ENCODE data around the gene KRTAP5-5.
A peak's percentile ranks its signal among the peaks of the same experiment; 100 is the strongest.
"Not testable (repeated sequence)": the region's sequence is repeated elsewhere in the genome, so short reads cannot be mapped to it uniquely, and the experiment has no call there.

KRTAP5-5 gene

DNA sequence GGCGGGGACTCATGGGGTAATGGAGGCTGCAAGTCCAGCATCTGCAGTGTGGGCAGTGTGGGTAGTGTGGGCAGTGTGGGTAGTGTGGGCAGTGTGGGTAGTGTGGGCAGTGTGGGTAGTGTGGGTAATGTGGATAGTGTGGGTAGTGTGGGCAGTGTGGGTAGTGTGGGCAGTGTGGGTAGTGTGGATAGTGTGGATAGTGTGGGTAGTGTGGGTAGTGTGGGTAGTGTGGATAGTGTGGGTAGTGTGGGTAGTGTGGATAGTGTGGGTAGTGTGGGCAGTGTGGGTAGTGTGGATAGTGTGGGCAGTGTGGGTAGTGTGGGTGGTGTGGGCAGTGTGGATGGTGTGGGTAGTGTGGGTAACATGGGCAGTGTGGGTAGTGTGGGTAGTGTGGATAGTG, 40.9 kb downstream of the KRTAP5-5 start:
- not testable (repeated sequence) for H2BK5ac ChIP-seq (ENCODE audit: low read depth, low read length, poor library complexity); H3K4me1 ChIP-seq (ENCODE audit: control insufficient read depth in 1 of 2, insufficient read depth in 2 of 2, low read length in 2 of 2); H3K4ac ChIP-seq (ENCODE audit: low read depth, low read length); H3K79me1 ChIP-seq (ENCODE audit: low read length); H3K27me3 ChIP-seq (ENCODE audit: insufficient read depth, low read length); H3K9me3 ChIP-seq (ENCODE audit: insufficient read depth, low read depth, low read length); H2BK120ac ChIP-seq (ENCODE audit: insufficient read depth, low read length, poor library complexity); H2BK12ac ChIP-seq (ENCODE audit: low read length); H3K4me2 ChIP-seq (ENCODE audit: low read length); H3K4me3 ChIP-seq (ENCODE audit: low read depth, low read length); H3K36me3 ChIP-seq (ENCODE audit: control insufficient read depth in 1 of 2, insufficient read depth in 2 of 2, low read length in 2 of 2); DNase-seq; H2AK5ac ChIP-seq (ENCODE audit: low read length); H4K8ac ChIP-seq (ENCODE audit: low read depth, low read length); H2AFZ ChIP-seq (ENCODE audit: insufficient read depth, low read length, poor library complexity); H3K27ac ChIP-seq (ENCODE audit: low read depth, low read length); H3K9ac ChIP-seq (ENCODE audit: low read length); H3K23ac ChIP-seq (ENCODE audit: low read length); H4K12ac ChIP-seq (ENCODE audit: low read depth, low read length); H3K79me2 ChIP-seq (ENCODE audit: control insufficient read depth, insufficient read depth, low read length, poor library complexity); H3K14ac ChIP-seq (ENCODE audit: low read length); H4K91ac ChIP-seq (ENCODE audit: low read depth, low read length); H3K18ac ChIP-seq (ENCODE audit: low read length)
- WGBS (ENCODE audit: extremely low coverage, insufficient coverage, insufficient read length), result no CpG with 5 or more reads among the region's 1 CpG

DNA sequence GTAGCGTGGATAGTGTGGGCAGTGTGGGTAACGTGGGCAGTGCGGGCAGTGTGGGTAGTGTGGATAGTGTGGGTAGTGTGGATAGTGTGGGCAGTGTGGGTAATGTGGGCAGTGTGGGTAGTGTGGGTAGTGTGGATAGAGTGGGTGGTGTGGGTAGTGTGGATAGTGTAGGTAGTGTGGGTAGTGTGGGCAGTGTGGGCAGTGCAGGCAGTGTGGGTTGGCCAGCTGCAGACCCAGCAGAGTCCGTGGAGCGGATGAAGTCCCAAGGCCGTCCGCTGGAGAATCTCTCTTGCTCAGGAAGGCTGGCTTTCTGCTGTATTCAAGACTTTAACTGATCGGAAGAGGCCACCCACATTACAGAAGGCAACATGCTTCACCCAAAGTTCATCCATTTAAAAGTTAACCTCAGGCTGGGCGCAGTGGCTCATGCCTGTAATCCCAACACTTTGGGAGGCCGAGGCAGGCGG, 41.4 kb downstream of the KRTAP5-5 start:
- Histone ChIP-seq H3K23ac (ENCODE audit: low read length) (no peak overlapping the region), H4K91ac (ENCODE audit: low read depth, low read length) (no peak overlapping the region), H3K79me1 (ENCODE audit: low read length) (no peaks in the 10 kb centered on the region), H2BK120ac (ENCODE audit: insufficient read depth, low read length, poor library complexity) (no peak overlapping the region), H2BK12ac (ENCODE audit: low read length) (no peak overlapping the region), H3K4me1 (ENCODE audit: control insufficient read depth in 1 of 2, insufficient read depth in 2 of 2, low read length in 2 of 2) (no peaks in the 10 kb centered on the region), H4K8ac (ENCODE audit: low read depth, low read length) (no peak overlapping the region), H3K27ac (ENCODE audit: low read depth, low read length) (no peak overlapping the region), H3K4ac (ENCODE audit: low read depth, low read length) (no peak overlapping the region), H3K14ac (ENCODE audit: low read length) (no peak overlapping the region), H3K4me2 (ENCODE audit: low read length) (no peak overlapping the region), H3K18ac (ENCODE audit: low read length) (no peak overlapping the region), H2AK5ac (ENCODE audit: low read length) (no peak overlapping the region), H3K9me3 (ENCODE audit: insufficient read depth, low read depth, low read length) (peaks cover 6% of the 10 kb centered on the region), H2AFZ (ENCODE audit: insufficient read depth, low read length, poor library complexity) (no peak overlapping the region), H2BK5ac (ENCODE audit: low read depth, low read length, poor library complexity) (no peak overlapping the region), H3K36me3 (ENCODE audit: control insufficient read depth in 1 of 2, insufficient read depth in 2 of 2, low read length in 2 of 2) (no peaks in the 10 kb centered on the region), H4K12ac (ENCODE audit: low read depth, low read length) (no peak overlapping the region), H3K79me2 (ENCODE audit: control insufficient read depth, insufficient read depth, low read length, poor library complexity) (no peaks in the 10 kb centered on the region), H3K4me3 (ENCODE audit: low read depth, low read length) (peak overlapping the region; percentile 45), H3K9ac (ENCODE audit: low read length) (no peak overlapping the region), H3K27me3 (ENCODE audit: insufficient read depth, low read length) (no peaks in the 10 kb centered on the region)
- WGBS (ENCODE audit: extremely low coverage, insufficient coverage, insufficient read length), result no CpG with 5 or more reads among the region's 11 CpGs
- no peak for DNase-seq

DNA sequence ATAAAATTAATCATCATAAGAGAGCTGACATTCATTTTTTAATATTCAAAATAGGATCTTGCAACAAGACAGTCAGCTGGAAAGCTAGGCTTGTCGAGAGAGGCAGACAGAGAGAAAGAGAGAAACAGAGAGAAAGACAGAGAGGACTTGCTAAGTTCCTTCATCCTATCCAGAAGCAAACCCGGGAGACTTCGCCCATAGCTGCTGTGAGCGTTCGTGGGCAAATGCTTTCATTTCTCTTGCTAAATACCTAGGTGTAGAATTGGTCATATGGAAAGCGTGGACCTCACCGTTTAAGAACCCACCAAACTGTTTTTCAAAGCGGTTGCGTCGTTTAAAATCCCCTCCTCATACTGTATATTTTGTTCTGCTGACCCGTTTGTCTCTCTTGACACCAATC, 42.1 kb downstream of the KRTAP5-5 start:
- H4K91ac ChIP-seq (ENCODE audit: low read depth, low read length), result no peak overlapping the region
- no peak overlapping the region for H2AFZ ChIP-seq (ENCODE audit: insufficient read depth, low read length, poor library complexity)
- H3K23ac ChIP-seq (ENCODE audit: low read length), result no peak overlapping the region
- H3K14ac ChIP-seq (ENCODE audit: low read length), result no peak overlapping the region
- no peak overlapping the region for H3K4me3 ChIP-seq (ENCODE audit: low read depth, low read length)
- no peak overlapping the region for H3K9ac ChIP-seq (ENCODE audit: low read length)
- no peak overlapping the region for H3K18ac ChIP-seq (ENCODE audit: low read length)
- peaks cover 6% of the 10 kb centered on the region for H3K9me3 ChIP-seq (ENCODE audit: insufficient read depth, low read depth, low read length)
- no peak for DNase-seq
- H3K79me1 ChIP-seq (ENCODE audit: low read length), result no peaks in the 10 kb centered on the region
- H2BK12ac ChIP-seq (ENCODE audit: low read length), result no peak overlapping the region
- WGBS (ENCODE audit: extremely low coverage, insufficient coverage, insufficient read length), result no CpG with 5 or more reads among the region's 11 CpGs
- no peaks in the 10 kb centered on the region for H3K4me1 ChIP-seq (ENCODE audit: control insufficient read depth in 1 of 2, insufficient read depth in 2 of 2, low read length in 2 of 2)
- no peak overlapping the region for H3K27ac ChIP-seq (ENCODE audit: low read depth, low read length)
- no peak overlapping the region for H3K4me2 ChIP-seq (ENCODE audit: low read length)
- no peak overlapping the region for H4K8ac ChIP-seq (ENCODE audit: low read depth, low read length)
- H4K12ac ChIP-seq (ENCODE audit: low read depth, low read length), result no peak overlapping the region
- H3K4ac ChIP-seq (ENCODE audit: low read depth, low read length), result no peak overlapping the region
- H3K27me3 ChIP-seq (ENCODE audit: insufficient read depth, low read length), result no peaks in the 10 kb centered on the region
- H3K36me3 ChIP-seq (ENCODE audit: control insufficient read depth in 1 of 2, insufficient read depth in 2 of 2, low read length in 2 of 2), result no peaks in the 10 kb centered on the region
- no peak overlapping the region for H2AK5ac ChIP-seq (ENCODE audit: low read length)
- H2BK120ac ChIP-seq (ENCODE audit: insufficient read depth, low read length, poor library complexity), result no peak overlapping the region
- no peak overlapping the region for H2BK5ac ChIP-seq (ENCODE audit: low read depth, low read length, poor library complexity)
- H3K79me2 ChIP-seq (ENCODE audit: control insufficient read depth, insufficient read depth, low read length, poor library complexity), result no peaks in the 10 kb centered on the region

DNA sequence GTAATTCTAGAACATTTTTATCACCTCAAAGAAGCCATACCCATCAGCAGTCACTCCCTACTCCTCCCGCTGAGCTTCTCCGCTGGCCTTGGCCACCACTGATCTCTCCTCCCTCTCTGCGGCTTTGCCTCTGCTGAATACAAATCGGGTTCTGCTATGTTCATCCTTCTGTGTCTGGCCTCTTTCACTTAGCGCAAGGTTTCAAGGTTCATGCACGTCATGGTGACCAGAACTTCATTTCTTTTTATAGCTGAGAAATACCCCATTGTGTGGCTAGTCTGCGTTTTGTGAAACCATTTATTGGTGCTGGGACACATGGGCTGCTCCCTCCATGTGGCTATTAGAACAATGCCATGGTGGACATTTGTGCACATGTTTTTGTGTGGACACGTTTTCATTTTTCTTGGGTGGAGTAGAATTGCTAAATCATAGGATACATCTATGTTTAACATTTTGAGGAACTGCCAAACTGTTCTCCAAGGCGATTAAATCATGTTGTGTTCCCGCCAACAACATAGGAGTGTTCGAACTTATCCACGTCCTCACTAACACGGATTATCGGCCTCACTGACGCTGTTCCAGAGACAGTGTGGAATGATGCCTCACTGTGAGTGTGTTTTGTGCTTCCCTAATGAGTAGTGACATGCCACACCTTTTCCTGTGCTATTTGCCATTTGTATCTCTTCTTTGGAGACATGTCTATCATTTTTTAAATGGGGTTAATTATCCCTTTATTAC, 43.2 kb downstream of the KRTAP5-5 start:
- no peak overlapping the region for H3K4me3 ChIP-seq (ENCODE audit: low read depth, low read length)
- H3K4me2 ChIP-seq (ENCODE audit: low read length), result no peak overlapping the region
- no peak overlapping the region for H2AK5ac ChIP-seq (ENCODE audit: low read length)
- no peak overlapping the region for H3K14ac ChIP-seq (ENCODE audit: low read length)
- H2BK120ac ChIP-seq (ENCODE audit: insufficient read depth, low read length, poor library complexity), result no peak overlapping the region
- H4K8ac ChIP-seq (ENCODE audit: low read depth, low read length), result no peak overlapping the region
- no peaks in the 10 kb centered on the region for H3K79me1 ChIP-seq (ENCODE audit: low read length)
- no peak overlapping the region for H4K12ac ChIP-seq (ENCODE audit: low read depth, low read length)
- no peak overlapping the region for H2BK12ac ChIP-seq (ENCODE audit: low read length)
- DNase-seq, result no peak
- no peaks in the 10 kb centered on the region for H3K27me3 ChIP-seq (ENCODE audit: insufficient read depth, low read length)
- no peak overlapping the region for H3K27ac ChIP-seq (ENCODE audit: low read depth, low read length)
- no peaks in the 10 kb centered on the region for H3K4me1 ChIP-seq (ENCODE audit: control insufficient read depth in 1 of 2, insufficient read depth in 2 of 2, low read length in 2 of 2)
- H4K91ac ChIP-seq (ENCODE audit: low read depth, low read length), result no peak overlapping the region
- no peak overlapping the region for H2BK5ac ChIP-seq (ENCODE audit: low read depth, low read length, poor library complexity)
- no peak overlapping the region for H3K9ac ChIP-seq (ENCODE audit: low read length)
- peaks cover 6% of the 10 kb centered on the region for H3K9me3 ChIP-seq (ENCODE audit: insufficient read depth, low read depth, low read length)
- H3K23ac ChIP-seq (ENCODE audit: low read length), result no peak overlapping the region
- no peaks in the 10 kb centered on the region for H3K36me3 ChIP-seq (ENCODE audit: control insufficient read depth in 1 of 2, insufficient read depth in 2 of 2, low read length in 2 of 2)
- H2AFZ ChIP-seq (ENCODE audit: insufficient read depth, low read length, poor library complexity), result no peak overlapping the region
- no peak overlapping the region for H3K18ac ChIP-seq (ENCODE audit: low read length)
- no CpG with 5 or more reads among the region's 15 CpGs for WGBS (ENCODE audit: extremely low coverage, insufficient coverage, insufficient read length)
- no peaks in the 10 kb centered on the region for H3K79me2 ChIP-seq (ENCODE audit: control insufficient read depth, insufficient read depth, low read length, poor library complexity)
- no peak overlapping the region for H3K4ac ChIP-seq (ENCODE audit: low read depth, low read length)

Measured in trophoblast cell (in vitro differentiated cells and primary cell).